Fibroblast of skin of left quadriceps (primary cell): Measurements from ENCODE around the gene POTEG.
"Not testable (repeated sequence)": the region's sequence is repeated elsewhere in the genome, so short reads cannot be mapped to it uniquely, and the experiment has no call there.

Experiments
- DNase-seq, 2 experiments: peaks; one replicate each; pipeline ENCODE4 v3.0.0-alpha.2; 2013; ENCODE audit warnings: low read depth in 2 of 2

Gene POTEG

DNA sequence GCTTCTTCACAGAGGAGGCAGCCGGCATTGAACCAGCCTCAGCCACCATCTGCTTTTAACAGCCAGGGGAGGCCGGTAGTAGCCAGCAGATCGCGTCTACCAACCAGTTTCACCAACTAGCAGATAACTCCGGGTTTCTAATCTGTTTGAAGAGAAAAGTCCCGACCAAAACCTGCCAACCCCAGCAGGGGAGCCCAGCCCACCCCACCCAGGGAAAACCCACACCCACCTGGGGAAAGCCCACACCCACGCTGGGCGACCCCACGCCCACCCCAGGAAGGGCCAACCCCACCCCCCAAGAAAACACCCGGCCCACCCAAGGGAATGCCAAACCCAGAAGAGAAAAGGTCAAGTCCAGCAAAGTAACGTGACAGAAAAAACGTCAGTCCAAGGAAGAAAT, at the start of gene POTEG:
POTEG (minus strand) TSS at position 101 of the 400 bp plus-strand sequence; CDS start at position 49, 52 bp downstream.
- not testable (repeated sequence) for DNase-seq

DNA sequence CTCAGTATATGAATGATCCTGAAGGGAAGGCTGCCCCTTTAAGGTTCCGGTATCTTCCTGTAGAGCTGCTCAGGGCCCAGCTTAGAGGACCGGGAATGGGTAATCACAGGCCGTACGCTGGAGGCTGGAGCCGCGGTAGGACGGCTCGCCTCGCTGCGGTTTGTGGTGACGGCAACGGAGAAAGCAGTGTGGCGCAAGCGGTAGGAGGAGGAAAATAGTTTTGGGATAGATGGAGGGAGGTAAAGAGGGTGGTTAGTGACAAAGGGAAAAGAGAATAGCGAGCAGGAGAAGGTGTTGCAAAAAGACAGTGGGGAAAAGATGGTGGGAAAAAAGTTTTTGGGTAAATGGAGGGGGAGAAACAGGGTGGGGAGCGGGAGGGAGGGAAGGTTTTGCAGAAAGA, 48.0 kb upstream of the POTEG start:
- DNase-seq = not testable (repeated sequence)

DNA sequence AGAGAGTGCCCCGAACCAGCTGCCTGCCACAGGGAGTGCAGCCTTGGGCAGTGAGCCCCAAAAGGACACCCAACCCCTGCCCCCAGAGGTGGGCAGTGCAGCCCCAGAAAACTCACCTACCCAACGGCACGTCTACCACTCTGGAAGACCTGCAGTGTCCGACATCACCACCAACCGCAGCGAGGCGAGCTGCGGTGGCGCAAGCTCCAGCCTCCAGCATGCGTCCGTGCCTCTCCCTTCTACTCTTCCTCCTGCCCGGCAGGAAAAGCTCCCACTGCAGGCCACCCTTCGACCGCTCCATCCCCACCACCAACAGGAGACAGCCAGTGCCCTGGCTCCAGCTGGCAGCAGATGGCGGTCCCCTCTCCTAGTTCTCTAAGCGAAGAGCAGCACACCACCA, 47.3 kb upstream of the POTEG start:
- not testable (repeated sequence) for DNase-seq

DNA sequence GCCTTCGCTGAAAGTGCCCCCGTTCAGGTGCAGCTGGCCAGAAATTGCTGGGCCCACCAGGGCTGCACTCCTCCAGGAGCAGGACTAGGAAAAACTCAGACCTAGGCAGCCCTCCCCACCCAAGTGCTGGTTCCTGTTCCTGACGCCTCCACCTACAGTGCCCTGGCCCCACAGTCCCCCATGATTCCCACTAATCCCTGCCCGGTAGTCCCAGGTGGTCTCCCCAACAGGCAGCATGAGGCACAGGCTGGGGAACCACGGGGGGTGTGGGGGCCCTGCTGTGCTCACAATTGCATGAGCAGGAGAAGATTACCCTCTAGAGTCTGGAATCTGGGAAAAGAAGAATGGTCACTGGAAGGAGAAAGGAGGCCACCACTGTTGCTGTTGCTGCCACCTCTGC, 46.4 kb upstream of the POTEG start:
- DNase-seq = not testable (repeated sequence)

DNA sequence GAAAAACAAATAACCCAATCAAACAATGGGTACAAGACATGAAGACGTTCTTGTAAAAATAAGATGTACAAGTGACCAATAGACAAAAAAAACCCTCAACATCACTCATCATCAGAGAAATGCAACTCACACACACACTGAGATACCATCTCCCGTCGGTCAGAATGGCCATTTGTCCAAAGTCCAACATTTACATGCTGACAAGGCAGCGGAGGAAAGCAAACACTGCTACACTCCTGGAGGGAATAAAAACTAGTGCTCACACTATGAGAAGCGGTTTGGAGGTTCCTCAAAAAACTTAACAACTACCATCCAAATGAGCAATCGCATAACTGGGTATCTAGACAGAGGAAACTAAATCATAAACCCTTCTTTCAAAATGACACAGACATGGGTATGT, 11.6 kb upstream of the POTEG start:
- not testable (repeated sequence) for DNase-seq

DNA sequence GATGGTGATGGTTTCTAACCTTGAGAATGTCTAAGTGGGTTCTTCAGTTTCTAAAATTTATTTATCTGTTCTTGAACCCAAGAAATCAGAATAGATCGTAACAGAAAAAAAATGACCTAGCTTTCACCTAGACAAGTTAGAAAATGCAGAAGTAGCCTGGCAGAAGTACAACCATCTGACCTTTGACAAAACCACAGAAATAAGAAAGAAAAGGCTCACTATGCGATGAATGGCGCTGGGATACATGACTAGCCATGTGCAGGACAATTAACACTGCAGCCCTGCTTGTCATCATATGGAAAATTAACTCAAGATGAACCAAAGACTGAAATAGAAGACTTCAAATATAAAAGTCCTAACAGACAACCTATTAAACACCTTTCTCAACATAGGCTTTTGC, 5.7 kb upstream of the POTEG start:
- not testable (repeated sequence) for DNase-seq

DNA sequence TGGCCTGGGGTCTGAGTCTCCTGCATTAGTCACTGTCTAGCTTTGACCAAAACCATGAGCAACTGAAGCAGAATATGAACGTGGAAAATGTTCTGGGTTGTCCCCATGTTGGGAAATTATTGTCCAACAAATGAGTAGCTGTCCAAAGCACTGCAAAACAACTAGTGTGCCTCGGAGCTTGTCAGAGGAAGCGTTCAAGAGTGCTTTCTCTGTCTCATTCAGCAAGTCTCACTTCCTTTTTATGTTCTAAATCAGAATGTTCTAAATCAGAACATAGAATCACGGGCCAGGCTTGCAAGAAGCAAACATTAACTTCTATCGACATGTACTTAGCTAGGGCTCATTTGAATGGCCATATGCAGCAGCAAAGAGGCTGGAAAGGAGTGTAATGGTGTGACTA, 5.1 kb upstream of the POTEG start:
- not testable (repeated sequence) for DNase-seq

DNA sequence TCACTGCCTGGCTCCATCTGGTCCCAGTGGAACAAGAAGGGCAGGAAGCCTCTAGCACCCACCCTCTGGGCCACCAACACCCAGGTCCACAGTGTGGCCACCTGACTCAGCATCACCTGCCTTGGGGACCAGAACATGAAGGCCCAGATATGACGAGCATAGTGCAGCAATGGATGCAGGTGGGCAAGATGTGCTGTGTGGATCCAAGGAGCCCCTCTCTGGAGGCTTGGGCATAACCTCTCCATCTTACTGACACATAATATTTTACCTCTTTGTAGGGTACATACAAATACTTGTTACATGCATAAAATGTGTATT, 2.9 kb upstream of the POTEG start:
- not testable (repeated sequence) for DNase-seq

DNA sequence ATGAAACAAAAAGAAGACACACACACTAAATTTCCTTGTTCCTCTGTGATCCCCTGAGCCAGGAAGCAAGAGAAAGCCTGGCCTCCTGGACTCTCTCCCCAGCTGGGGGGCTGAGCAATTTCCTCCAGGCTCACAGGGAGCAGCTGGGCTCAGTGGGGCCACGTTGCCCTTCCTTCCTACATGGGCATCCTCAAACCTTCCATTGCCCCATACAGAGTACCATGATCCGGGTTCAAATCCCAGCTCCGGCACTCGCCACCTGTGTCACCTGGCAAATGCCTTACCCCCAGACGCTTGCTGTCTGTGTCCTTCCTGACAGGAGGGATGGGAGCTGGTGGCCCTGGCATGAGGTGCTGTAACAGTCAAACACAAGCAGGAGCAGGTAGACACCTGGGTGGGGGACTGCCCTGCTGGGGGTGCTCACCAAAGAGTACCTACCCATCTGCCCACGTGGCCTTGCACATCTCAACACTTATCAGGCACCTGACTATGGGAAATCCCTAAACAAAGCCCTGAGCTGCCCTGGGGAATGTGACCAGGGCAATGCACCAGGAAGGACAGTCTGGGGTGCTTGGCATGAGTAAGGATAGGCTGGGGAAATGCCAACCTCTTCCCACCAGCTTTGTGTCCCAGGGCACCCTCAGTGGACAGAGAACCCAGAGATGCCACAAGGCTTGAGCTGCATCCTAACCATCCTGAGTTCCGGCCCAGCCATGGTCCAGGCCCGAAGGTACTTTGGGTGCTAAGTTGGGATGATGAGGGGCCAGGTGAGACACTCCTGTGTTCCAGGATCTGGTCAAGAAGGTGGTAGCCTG, 2.4 kb upstream of the POTEG start:
- not testable (repeated sequence) for DNase-seq

DNA sequence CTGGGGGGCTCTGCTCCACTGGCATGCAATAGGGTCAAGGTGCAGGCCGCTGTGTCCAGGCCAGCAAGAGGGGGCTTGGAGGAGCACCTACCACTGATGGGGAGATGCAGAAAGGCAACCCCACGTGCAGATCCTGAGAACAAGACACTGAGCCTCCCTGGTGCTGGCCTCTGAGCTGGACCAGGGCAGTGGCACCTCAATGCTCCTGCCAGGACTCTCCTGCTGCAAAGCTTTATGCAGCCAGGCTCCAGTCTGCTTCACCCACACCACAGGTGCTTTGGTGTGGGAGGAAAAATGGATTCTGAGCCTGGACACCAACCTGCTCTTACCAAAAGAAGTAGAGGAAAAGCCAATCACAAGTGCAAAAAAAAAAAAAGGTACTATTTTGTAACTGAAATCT, 1.7 kb upstream of the POTEG start:
- not testable (repeated sequence) for DNase-seq

DNA sequence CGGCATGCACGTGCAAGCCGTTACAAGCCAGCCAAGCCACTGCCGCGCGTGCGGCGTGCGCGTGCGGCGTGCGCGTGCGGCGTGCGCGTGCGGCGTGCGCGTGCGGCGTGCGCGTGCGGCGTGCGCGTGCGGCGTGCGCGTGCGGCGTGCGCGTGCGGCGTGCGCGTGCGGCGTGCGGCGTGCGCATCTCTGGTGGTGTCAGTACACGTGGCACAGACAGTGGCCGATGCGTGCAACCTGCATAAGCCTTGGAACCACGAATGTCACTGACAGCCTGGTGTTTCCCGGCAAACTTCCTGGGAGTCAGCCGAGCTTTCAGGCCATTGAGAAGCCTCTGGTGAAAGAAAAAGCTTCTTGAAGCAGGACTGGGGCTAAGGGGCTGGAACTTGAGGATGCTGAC, 750 bp upstream of the POTEG start:
- not testable (repeated sequence) for DNase-seq

DNA sequence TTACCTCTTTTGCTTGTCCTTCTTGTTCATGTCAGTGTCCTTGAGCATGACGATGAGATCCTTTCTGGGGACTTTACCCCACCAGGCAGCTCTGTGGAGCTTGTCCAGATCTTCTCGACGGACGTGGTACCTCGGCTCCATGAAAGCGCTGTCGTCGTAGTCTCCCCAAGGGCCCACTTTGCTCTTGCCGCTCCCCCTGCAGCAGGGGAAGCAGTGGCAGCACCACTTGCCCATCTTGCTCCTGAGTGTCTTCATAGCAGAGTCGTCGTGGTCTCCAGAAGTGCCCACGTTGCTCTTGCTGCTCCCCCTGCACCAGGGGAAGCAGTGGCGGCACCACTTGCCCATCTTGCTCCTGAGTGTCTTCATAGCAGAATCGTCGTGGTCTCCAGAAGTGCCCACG, 376 bp downstream of the POTEG start:
- DNase-seq = not testable (repeated sequence)

DNA sequence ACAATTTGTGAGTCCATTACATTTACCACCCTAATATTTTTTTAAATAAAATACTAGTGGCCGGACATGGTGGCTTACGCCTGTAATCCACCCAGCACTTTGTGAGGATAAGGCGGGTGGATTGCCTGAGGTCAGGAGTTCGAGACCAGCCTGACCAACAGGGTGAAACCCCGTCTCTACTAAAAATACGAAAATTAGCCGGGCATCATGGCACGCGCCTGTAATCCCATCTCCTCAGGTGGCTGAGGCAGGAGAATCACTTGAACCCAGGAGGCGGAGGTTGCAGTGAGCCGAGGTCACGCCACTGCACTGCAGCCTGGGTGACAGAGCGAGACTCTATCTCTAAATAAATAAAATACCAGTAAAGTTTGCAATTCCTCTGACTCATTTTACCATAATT, 25.6 kb downstream of the POTEG start:
- not testable (repeated sequence) for DNase-seq

DNA sequence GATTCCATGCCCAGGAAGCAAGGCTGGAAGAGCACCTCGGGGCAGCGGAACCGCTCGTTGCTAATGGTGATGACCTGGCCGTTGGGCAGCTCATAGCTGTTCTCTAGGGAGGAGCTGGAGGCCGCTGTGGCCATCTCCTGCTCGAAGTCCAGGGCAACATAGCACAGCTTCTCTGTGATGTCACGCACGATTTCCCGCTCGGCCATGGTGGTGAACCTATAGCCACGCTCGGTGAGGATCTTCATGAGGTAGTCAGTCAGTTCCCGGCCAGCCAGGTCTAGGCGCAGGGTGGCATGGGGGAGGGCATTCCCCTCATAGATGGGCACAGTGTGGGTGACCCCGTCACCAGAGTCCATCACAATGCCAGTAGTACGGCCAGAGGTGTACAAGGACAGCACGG, 32.0 kb downstream of the POTEG start:
- DNase-seq = not testable (repeated sequence)

DNA sequence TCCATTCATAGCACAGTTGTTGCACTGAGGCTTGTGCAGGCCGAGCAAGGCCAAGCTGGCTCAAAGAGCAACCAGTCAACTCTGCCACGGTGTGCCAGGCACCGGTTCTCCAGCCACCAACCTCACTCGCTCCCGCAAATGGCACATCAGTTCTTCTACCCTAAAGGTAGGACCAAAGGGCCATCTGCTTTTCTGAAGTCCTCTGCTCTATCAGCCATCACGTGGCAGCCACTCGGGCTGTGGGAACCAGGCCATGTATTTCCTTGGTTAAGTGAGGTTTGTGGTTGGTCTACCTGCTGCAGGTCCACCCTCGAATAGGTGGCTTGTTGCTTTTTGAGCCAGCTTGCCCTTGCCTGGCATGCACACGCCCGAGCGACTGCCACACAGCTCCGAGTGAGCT, 39.4 kb downstream of the POTEG start:
- not testable (repeated sequence) for DNase-seq

DNA sequence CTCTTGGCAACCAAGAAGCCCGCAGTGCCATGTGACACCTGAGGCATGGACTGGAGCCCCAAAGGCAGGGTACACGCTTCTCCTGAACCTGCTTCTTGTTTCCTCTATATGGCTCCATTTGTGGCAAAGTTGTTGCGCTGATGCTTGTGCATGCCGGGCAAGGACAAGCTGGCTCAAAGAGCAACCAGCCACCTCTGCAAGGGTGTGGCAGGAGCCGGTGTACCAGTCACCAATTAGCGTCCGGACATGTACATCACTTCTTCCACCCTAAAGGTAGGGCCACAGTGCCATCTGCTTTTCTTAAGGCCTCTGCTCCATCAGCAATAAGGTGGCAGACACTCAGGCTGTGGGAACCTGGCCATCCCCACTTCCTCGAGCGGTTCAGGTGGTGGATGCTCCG, 43.9 kb downstream of the POTEG start:
- not testable (repeated sequence) for DNase-seq

DNA sequence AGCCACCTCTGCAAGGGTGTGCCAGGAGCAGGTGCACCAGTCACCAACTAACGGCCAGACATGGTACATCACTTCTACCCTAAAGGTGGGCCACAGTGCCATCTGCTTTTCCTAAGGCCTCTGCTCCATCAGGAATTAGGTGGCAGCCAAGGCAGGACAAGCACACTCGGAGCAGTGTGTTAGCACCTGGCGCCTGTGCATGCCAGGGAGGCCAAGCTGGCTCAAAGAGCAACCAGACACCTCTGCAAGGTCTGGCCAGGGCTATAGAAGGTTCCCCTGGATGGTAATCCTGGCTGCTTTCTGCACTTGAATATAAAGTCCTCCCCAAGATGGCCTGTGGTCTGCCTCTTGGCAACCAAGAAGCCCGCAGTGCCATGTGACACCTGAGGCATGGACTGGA, 45.4 kb downstream of the POTEG start:
- not testable (repeated sequence) for DNase-seq

DNA sequence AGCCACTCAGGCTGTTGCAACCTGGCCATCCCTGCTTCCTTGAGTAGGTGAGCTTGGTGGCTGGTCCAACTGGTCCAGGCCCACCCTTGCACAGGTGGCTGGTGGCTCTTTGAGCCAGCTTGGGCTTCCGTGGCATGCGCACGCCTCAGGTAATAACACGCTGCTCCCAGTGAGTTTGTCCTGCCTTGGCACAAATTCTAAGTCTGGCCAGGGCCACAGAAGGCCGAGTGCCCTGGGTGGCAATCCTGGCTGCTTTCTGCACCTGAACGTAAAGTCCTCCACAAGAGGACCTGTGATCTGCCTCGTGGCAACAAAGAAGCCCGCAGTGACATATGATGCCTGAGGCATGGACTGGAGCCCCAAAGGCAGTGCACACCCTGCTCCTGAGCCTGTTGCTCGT, 47.1 kb downstream of the POTEG start:
- not testable (repeated sequence) for DNase-seq

DNA sequence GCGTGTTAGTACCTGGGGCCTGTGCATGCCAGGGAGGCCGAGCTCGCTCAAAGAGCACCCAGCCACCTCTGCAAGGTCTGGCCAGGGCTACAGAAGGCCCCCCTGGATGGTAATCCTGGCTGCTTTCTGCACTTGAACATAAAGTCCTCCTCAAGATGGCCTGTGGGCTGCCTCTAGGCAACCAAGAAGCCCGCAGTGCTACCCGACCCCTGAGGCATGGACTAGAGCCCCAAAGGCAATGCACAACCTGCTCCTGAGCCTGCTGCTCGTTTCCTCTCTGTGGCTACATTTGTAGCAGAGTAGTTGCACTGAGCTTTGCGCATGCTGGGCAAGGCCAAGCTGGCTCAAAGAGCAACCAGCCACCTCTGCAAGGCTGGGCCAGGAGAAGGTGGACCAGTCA, 47.8 kb downstream of the POTEG start:
- DNase-seq = not testable (repeated sequence)

DNA sequence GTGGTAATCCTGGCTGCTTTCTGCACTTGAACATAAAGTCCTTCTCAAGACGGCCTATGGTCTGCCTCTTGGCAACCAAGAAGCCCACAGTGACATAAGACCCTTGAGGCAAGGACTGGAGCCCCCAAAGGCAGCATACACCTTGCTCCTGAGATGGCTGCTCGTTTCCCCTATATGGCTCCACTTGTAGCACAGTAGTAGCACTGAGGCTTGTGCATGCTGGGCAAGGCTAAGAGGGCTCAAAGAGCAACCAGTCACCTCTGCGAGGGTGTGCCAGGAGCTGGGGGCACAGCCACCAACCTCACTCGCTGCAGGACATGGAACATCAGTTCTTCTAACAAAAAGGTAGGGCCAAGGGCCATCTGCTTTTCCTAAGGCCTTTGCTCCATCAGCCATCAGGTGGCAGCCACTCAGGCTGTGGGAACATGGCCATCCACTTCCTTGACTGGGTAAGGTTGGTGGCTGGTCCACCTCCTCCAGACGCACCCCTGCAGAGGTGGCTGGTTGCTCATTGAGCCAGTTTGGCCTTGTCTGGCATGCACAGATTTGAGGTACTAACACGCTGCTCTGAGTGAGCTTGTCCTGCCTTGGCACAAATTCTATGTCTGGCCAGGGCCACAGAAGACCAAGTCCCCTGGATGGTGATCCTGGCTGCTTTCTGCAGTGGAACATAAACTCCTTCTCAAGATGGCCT, 49.9 kb downstream of the POTEG start:
- DNase-seq = not testable (repeated sequence)

DNA sequence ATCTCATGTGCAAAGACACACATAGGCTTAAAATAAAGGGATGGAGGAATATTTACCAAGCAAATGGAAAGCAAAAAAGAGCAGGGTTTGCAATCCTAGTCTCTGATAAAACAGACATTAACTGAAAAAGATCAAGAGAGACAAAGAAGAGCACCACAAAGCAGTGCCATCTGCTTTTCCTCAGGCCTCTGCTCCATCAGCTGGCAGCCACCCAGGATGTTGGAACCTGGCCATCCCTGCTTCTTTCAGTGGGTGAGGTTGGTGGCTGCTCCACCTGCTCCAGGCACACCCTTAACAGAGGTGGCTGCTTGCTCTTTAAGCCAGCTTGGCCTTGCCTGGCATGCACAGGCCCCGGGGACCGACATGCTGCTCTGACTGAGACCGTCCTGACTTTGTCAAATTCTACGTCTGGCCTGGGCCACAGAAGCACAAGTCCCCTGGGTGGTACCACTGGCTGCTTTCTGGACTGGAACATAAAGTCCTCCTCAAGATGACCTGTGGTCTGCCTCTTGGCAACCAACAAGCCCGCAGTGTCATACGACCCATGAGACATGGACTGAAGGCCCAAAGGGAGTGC, 51.0 kb downstream of the POTEG start:
- DNase-seq = not testable (repeated sequence)

DNA sequence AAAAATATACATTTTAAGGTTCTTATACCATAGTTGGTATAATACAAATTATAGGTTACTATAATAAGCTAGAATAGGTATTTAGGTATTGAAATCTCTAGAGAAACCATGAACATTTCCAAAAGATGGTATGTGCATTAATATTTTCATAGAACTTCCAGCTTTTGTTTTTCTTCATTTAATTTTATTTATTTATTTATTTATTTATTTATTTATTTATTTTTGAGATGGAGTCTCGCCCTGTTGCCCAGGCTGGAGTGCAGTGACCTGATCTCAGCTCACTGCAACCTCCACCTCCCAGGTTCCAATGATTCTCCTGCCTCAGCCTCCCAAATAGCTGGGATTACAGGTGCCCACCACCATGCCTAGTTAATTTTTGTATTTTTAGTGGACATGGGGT, 54.0 kb downstream of the POTEG start:
- DNase-seq = not testable (repeated sequence)

DNA sequence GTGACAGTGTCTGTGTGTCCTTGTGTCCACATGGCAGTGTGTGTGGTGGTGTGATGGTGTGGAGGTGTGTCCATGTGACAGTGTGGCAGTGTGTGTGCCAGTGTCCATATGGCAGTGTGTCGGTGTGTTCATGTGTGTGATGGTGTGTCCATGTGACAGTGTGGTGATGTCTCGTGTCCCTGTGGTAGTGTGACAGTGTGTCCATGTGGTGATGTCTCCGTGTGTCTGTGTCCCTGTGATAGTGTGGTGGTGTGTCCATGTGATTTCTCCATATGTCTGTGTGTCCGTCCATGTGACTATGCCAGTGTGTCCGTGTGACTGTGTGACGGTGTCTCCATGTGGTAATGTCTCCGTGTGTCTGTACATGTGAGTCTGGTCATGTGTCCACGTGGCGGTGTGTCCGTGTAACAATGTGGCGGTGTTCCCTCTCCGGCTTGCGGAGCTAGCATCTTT, 59.7 kb downstream of the POTEG start:
- not testable (repeated sequence) for DNase-seq
